HPDE6-E6E7 (cell line): ENCODE measurements around the gene TSPAN32.

Experiments
- DNase-seq: peaks from one replicate; pipeline ENCODE4 v3.0.0; 2011; ENCODE audit warnings: missing footprints; ENCODE audit errors: extremely low spot score

The TSPAN32 gene, protein sequence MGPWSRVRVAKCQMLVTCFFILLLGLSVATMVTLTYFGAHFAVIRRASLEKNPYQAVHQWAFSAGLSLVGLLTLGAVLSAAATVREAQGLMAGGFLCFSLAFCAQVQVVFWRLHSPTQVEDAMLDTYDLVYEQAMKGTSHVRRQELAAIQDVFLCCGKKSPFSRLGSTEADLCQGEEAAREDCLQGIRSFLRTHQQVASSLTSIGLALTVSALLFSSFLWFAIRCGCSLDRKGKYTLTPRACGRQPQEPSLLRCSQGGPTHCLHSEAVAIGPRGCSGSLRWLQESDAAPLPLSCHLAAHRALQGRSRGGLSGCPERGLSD

DNA sequence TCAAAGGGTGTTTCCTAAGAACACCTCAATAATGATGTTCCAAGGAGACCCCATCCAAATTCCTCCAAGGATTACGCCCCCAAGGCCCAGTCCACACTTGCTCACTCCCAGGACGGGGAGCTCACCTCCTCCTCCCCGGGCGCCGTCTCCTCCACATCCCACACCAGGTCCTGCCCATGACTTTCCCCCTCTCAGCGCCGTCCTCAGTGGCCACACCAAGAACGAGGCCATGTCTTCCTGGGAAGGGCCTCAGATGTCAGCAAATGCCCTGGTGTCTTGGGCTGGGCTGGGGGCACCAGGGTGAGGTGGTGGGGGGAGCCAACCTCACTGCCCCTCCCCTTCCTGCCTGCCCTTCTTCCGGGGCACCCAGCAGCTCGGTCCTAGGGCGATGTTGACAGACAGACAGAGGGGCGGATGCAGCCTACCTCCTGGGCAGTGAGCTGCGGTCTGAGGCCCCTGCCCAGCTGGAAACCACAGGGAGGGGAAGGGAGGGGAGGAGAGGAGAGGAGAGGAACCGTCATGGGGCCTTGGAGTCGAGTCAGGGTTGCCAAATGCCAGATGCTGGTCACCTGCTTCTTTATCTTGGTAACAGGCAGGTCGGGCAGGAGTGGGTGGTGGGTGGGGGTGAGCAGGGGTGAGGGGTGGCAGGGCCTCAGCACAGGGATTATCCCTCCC, at the start of gene TSPAN32, which contains the start of gene C11orf21:
Gene TSPAN32, plus strand, starts transcription at position 383 of the 675 bp plus-strand sequence. Its CDS starts 137 bp downstream, at position 520.
Gene C11orf21, minus strand, starts transcription at position 288 of the 675 bp plus-strand sequence. Its CDS starts 110 bp downstream, at position 178.
- no peak for DNase-seq

DNA sequence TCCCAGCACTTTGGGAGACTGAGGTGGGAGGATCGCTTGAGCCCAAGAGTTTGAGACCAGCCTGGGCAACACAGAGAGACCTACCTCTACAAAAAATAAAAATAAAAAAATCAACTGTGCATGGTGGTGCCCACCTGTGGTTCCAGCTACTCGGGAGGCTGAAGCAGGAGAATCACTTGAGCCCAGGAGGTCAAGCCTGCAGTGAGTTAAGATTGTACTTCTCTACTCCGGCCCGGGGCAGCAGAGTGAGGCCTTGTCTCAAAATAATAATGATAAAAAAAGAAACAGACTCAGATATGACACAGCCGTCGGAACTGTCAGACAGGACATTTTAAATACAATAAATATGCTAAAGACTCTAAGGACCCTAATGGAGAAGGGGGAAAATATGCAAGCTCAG, 49.8 kb upstream of the TSPAN32 start:
- no peak for DNase-seq

DNA sequence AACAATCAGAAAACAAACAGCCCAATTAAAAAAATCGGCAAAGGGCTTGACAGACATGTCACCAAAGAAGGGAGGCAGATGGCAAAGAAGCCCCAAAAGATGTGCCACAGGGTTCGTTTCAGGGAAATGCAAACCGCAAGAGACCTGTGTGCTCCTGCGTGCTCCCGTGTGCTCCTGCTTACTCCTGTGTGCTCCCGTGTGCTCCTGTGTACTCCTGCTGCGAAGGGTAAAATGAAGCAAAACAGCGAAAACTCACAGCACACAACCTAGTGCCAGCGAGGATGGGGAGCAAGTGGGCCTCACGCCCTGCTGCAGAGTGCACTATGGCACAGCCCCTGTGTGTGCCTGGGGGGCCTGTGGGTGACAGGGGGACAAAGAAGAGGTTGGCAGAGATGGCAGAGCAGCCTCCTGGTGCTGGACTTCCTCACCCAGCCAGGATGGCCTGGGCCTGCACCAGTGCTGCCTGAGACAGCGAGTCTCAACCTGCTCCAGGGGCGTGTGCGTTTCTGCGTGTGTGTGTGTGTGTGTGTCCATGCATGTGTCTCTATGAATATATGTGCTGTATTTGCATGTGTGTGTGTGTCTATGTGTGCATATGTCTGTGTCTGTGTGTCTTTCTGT, 45.4 kb upstream of the TSPAN32 start:
- DNase-seq: peak; percentile 52

DNA sequence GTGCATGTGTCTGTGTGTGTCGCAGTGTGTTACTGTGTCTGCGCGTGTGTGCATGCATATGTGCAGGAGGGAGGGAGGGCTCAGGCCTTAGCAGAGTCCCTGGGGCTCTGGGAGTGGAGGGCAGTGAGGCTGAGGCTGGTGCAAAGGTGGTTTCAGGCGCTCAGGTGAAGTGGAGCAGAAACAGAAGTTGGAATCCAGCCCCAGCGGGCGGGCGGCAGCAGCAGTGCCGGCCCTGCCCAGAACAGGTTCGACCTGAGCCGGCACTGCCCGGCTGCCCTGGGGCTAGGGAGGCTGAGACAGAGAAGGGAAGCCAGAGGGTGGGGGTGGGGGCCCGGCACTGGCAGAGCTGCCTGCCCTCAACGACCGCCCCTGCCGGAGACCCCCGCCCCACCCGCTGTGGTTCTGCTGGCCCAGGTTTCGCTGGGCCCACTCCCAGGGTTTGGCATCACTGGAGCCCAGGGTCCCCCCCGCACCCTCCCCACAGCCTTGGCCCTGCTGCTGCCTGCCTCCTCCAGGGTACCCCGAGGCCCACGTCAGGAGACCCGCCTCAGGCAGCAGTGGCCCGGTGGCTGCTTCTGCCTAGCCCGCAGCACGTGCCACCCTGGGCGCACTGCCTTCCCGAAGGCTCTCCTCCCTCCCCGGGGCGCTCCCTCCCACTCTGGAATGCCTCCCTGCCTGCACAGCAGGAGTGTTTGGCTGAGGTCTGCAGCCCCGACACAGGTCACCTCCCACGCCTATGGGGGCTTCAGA, 44.7 kb upstream of the TSPAN32 start:
- DNase-seq: peak; percentile 65

DNA sequence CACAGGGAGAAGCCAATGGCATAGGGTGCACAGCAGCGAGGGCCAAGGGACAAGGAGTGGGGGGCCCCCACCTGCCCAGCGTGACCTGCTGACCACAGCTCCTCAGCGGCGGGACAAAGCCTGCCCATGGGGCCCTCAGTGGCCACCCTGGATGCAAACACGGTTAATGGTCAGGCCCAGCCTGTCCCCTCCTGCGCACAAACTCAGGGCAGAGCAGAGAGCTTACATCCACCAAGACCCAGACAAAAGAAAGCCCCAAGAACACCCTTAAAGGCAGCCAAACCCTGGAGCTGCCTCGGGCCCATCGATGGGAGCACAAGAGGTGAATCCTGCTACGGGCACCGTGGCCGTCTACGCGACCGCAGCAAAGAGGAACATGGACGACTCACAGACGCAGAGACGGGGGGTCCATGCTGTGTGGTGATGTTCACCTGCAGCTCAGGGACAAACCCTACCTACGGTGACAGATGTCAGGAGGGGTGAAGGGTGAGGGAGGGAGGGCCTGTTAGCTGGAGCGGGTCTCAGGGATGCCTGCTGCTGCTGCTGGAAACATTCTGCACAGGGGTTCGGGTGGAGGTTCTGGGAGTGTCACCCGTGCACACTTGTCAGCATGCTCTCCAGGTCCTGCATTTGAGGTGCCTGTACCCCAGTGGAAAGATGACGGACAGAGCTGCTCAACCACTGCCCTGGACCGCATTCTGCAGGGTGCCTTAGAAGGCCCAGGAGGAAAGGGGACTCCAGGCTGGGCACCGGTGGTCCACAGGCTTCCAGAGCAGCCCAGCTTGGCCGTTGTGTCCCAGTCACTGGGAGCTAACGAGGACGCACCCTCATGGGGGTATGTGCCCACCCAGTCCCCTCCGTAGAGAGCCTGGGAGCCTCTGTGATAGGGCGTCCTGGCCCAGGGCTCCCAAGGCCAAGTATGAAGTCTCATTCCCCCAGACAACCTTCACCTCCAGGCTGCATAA, 43.0 kb upstream of the TSPAN32 start:
- no peak for DNase-seq

DNA sequence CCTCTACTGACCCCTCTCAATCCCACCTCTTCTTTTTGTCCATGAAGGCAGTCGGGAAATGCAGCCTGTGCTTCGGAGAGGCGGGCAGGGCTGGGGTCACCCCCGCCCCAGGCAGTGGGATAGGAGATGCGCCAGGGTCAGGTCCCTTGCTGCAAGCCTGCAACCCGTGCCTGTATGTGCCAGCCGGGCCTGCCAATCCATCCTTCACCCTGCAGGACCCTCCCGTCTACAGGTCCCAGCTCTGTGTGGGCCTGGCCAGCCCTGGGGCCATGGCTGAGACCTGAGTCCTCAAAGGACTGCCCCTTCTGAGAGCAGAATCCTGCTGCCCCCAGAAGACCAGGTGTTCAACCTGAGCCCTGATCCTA, 42.4 kb upstream of the TSPAN32 start:
- DNase-seq: no peak

DNA sequence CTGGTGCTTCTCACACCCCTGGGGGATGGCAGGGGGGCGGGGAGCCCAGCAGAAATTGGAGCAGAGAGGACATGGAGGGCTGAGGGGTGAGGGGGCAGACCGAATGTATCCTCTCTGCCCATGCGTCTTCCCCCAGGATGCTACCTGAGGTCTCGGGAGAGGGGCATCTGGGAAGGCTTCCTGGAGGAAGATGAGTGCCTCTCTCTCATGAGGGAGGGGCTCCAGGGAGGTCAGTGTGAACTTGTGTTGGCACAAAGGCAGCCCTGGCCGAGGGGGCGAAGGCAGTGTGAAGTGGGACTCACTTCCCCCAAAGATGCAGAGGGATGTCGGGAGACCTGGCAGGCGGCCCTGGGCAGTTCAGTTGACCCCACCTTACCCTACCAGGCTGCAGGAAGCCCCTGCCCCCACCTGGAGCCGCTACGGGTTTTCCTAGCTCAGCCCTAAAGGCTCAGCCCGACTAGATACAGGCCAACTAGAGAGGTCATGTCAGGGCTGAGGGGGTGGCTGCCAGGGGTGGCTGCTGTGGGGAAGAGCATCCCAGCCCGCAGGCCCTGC, 41.8 kb upstream of the TSPAN32 start:
- no peak for DNase-seq

DNA sequence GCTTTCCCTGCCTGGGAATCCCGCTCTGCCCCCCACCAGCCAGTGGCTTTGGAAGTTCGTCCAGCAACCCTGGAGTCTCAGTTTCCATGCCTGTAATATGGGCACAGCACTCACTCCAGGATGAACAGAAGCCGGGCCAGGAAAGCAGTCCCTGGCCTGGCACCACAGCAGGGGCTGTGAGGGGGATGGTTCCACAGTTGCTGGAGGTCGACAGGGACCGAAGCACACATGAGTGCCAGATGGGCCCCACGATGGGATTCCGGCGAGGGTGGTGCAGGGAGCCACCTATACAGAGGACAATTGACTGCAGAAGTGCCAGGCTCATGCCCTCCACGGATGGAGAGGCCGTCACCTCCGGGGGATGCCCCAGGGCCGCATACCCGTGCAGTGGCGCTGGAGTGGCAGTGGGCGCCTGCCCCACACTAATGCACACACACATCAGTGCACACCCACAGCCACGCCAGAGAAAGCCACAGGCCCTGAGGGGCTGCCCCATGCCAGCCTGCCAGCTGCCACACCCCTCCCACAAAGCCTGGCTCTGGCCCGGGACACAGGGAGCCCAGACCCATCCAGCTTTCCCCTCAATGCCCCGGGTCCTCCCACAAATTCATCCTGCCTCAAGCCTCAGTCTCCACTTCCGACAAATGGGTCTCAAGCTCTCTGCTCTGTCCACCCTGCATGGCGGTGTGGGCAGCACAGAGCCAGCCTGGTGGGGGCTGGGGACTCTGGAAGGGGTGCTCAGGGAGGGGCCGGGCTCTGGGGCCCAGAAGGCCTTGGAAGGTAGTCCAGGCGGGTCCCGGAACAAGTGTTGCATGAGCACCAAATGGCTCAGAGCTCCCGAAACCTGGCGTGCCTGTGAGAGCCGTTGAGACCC, 41.1 kb upstream of the TSPAN32 start:
- no peak for DNase-seq

DNA sequence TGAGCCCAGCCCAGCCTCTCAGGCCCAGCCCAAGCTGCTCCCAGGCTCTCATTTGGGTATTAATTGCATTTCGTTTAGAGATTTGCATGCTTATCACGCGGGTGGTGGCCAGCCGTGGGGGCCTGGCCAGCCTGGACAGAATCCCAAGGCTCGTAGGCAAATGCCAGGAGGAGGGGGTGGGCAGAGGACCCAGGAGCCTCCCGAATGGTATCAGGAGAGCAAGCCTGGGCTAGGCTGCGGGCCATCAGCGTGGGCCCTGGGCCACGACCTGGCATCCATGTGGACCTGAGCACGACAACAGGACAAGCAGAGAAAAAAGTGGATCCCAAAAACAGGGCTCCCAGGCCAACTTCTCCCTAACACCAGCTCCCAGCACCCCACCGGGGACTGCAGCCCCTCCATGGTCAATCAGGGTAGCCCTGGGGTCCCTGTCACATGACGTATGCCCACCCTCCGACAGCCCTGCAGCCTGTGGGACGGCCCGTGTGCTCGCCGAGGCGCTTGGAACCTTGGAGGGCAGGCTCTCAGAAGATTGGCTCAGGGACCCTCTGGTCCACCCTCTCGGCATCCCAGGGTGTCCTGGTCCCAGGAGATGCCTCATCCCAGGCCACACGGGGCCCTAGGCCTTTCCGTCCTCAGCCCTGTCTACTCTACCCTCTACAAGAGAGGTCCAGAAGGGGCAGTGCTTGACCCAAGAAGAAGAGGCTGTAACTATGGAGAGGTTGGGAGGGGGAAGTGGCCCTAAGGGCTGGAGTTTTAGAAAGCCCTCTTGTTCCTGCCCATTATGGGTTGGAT, 40.2 kb upstream of the TSPAN32 start:
- no peak for DNase-seq

DNA sequence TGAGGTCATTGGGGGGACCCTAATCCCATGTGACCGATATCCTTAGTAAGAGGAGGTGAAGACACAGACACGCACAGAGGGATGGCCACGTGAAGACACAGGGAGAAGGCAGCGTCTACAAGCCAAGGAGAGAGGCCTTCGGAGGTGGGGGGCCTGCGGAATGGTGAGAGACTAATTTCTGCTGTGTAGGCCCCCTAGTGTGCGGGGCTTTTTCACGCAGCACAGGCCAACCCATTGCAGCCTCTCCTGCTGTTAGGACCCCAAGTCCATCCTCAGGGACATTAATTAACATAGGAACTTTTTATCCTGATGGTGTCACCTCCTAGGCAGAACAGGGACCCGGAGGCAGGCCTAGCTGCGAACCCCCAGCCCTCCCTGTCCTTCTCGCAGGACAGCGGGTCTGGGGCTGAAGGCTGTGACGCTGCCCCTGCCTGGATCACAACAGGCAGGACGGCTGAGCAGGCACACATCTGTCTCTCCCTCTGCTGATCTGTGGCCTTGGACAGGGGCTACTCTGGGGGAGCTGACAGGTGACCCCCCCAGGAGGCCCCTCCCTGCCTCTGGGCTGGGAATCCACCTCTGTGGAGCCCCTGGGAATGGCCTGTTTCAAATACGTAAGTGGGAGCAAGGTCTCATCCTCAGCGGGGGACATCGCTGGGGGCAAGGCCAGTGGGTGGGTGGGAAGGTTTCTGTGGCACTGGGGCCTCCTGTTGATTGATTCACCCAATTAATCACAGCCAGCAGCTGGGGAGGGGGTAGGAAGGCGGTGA, 39.3 kb upstream of the TSPAN32 start:
- no peak for DNase-seq

DNA sequence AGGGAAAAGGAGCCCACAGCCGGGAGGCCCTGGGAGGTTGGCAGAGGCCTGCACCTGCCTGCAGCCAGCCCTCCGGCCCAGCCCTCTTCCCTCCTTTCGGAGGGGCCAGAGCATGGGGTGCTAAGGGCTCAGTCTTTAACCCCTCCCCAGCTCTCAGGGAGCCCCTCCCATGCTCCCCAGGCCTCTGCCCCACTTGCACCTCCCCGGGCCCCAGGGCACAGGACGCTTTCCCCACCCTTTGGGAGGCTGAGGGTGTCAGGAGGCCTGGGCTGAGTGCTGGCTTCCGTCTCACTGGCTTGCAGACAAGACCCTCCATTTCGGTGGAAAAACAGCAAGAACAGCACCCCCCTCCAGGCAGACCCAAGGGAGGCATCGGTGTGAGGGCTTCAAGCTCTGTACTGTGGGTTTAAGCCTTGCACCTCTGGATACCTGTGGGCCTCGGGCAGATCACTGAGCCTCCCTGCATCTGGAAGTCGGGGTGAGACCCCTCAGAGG, 38.7 kb upstream of the TSPAN32 start:
- no peak for DNase-seq

DNA sequence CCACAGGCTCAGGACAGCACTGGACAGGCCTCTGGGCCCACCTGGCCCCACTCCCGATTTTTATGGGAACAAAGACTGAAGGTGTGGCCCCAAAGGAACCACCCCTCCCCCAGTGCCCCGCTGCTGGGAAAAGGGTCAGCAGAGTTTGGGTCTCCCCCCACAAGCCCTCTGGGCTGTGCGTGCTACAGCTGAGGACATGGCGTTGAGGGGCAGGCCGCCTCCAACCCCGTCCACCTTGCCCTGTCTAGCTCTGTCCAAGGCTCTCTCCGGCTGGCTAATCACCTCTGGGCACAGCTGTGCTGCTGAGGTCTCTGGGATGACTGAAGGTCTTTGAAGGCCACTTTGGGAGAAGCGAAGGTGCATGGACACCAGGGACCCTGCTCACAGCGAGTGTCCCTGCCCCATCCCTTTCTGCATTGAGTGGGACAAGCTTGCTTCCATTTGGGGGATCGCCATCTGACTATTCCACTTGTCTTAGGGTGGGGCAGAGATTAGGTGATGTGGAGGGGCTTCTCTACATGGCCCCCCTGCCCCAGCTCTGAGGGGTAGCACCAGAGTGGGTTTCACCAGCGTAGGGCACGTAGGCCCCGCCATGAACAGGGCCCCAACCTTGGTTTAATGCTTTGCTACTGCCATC, 38.0 kb upstream of the TSPAN32 start:
- no peak for DNase-seq

DNA sequence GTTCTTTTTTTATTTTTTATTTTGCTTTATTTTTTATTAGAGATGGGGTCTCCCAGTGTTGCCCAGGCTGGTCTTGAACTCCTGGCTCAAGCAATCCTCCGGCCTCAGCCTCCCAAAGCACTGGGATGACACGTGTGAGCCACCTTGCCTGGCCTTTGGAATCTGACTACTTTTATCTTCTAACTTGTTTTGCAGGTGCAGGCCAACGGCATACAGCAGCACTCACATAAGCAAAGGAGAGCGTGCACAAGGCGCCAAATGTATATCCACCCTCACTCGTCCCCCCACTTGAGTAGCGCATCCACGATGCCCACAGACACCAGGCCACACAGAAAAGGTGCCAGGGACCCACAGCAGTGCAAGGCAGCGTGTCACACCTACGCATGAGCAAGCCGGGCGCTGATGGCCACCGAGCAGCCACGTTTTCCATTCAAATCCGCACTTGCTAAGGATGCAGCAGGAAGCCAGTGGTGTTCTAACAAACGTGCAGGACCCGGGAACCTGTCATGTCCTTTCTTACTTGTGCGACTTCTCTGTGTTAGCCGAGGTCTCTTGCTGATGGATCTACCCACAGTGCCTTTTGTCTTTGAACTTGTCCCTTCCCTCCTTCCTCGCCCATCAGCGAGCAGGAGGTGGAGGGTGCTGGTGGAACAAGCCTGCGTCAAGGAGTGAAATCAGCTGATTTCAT, 37.3 kb upstream of the TSPAN32 start:
- DNase-seq: no peak

DNA sequence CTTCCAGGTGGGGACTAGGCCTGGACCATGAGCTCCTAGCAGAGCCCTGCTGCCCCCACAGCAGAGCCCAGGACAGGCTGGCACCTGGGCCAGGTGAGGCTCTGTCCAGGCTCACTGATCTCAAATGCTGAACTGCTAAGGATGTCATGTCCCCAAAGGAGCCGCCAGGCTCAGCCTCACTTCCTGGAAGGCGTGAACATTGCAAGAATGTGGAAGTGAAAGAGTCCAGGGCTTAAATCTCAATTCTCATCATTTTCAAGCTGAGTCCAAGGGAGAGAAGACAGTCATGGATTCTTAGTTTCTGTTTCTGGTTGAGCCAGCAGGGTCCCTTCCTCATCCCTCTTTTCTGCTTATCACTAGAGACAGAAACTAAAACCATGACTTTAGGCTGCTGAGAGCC, 36.4 kb upstream of the TSPAN32 start:
- no peak for DNase-seq

DNA sequence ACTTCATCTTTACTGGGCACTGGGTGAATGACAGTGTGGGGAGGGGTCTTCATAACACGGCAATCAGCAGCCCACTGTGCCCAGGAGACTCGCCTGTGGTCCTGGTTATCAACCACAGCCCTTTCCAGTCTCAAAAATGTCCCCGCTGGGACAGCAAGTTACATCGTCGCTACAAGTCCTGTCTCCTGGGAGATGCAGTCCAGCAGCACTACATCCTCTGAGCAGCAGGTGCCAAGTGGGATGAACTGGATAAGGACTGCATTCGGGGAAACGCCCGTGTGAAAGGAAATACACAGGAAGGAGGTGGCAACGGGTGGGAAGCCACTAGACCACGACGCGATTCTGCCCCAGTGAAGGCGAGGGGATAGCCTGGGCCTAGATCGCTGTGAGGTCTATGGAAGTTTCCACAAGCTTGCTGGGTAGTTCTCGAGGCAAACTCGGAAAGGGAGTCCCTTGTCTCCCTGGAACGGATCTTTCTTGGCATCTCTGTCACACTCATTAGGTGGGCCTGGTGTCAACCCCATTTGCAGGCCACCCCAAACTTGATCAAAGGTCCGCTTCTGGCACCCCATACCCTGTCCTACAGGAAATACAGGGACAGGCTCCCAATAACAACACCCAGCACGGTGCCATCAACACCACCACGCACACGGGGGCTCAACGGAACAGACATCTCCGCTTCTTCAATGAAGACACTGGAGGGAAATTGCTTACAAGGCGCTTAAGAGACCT, 35.8 kb upstream of the TSPAN32 start:
- DNase-seq: no peak
